Vagina (tissue), 2 donors: ENCODE measurements around the gene NINJ2. TPM values are rescaled to one million over a fixed set of nuclear protein-coding genes. Genes with fewer than 3 reads are reported as not detected.
"Not testable (repeated sequence)": the region's sequence is repeated elsewhere in the genome, so short reads cannot be mapped to it uniquely, and the experiment has no call there.

Source experiments
- DNase-seq, 2 donors: peaks; one replicate each; pipeline ENCODE4 v3.0.0-alpha.2; 2017; ENCODE audit errors: extremely low spot score in 2 of 2
- H3K27ac ChIP-seq: fragments of 200-600 bp; sonication (generic); one replicate; pipeline ENCODE4 v1.5.1; 2019
- H3K27me3 ChIP-seq: fragments of 200-600 bp; sonication (generic); one replicate; pipeline ENCODE4 v1.5.1; 2019
- H3K36me3 ChIP-seq, 2 donors: fragments of 200-600 bp; sonication (generic); one replicate each; pipeline ENCODE4 v1.5.1; 2017 to 2019
- H3K4me1 ChIP-seq: fragments of 200-600 bp; sonication (generic); one replicate; pipeline ENCODE4 v1.5.1; 2019
- H3K4me3 ChIP-seq, 2 donors: fragments of 200-600 bp; sonication (generic); 1 replicate in 1 of 2; 2 replicates in 1 of 2; pipeline ENCODE4 v1.5.1; 2016 to 2019
- H3K9me3 ChIP-seq: fragments of 200-600 bp; sonication (generic); one replicate; pipeline ENCODE4 v1.5.1; 2019
- CTCF ChIP-seq, 3 experiments: fragments of 450-650 bp in 2 of 3; fragments of 200-600 bp in 1 of 3; sonication (generic) in 1 of 3; IDR thresholded peaks; one replicate each; pipeline ENCODE4 v1.5.1; 2017 to 2019; ENCODE audit warnings: antibody characterized with exemption in 3 of 3, mild to moderate bottlenecking in 2 of 3, moderate library complexity in 2 of 3
- POLR2A ChIP-seq, 2 donors: fragments of 450-650 bp; IDR thresholded peaks; one replicate each; pipeline ENCODE4 v1.6.1; 2017; ENCODE audit warnings: antibody characterized with exemption in 2 of 2, mild to moderate bottlenecking in 2 of 2, moderate library complexity in 2 of 2
- POLR2AphosphoS5 ChIP-seq, 2 donors: sonication (generic); formaldehyde crosslinking; IDR thresholded peaks; one replicate each; pipeline ENCODE4 v1.9.0; 2017; ENCODE audit warnings: antibody characterized with exemption in 2 of 2, mild to moderate bottlenecking in 2 of 2, low read depth in 1 of 2; ENCODE audit not compliant: insufficient read depth in 1 of 2
- intact Hi-C: fragments of 100-400 bp; cut with DNase I; formaldehyde crosslinking; loops from one replicate; pipeline ENCODE4 v1.15.1; 2023
- total RNA-seq: library from RNA; depleted of rRNA; stranded (reverse); fragments of >200 nt; gene quantifications from one replicate; pipeline ENCODE4 v1.2.3, GENCODE V29; 2016

NINJ2 gene
- total RNA-seq: 23.8 TPM

- DNase-seq: no peak
- Histone ChIP-seq H3K27me3 (no peaks in the 10 kb centered on the region), H3K4me3 (peak within 1 kb of the TSS; percentile 34 to 36), H3K9me3 (no peaks in the 10 kb centered on the region), H3K4me1 (peaks cover 20% of the 10 kb centered on the region), H3K36me3 (no peaks in the 10 kb centered on the region), H3K27ac (peak within 1 kb of the TSS; percentile 56)
- no peak for TF ChIP-seq POLR2A (IDR thresholded peaks at IDR 0.05)
- TF ChIP-seq POLR2AphosphoS5 (IDR thresholded peaks at IDR 0.05; ENCODE audit: insufficient read depth in 1 of 2, low read depth in 1 of 2): no peak
- TF ChIP-seq CTCF (IDR thresholded peaks at IDR 0.05): no peak
- intact Hi-C loops: loop anchor here (5.0 kb wide), 1 partner anchor 199 kb away; no protein-coding TSS in a partner anchor
Observed at GRCh38 chr12:663293-663871, at the start of gene NINJ2. TSS of gene NINJ2 (minus strand) at chr12:663445. CDS start at chr12:663360, 85 bp downstream.

- no peak overlapping the region for H3K27ac ChIP-seq
- H3K4me3 ChIP-seq: no peak overlapping the region
- no peaks in the 10 kb centered on the region for H3K27me3 ChIP-seq
- intact Hi-C loops: no loop called here
- TF ChIP-seq POLR2A (IDR thresholded peaks at IDR 0.05): no peak
- no peak for TF ChIP-seq CTCF (IDR thresholded peaks at IDR 0.05)
- no peak for TF ChIP-seq POLR2AphosphoS5 (IDR thresholded peaks at IDR 0.05; ENCODE audit: insufficient read depth in 1 of 2, low read depth in 1 of 2)
- H3K4me1 ChIP-seq: no peaks in the 10 kb centered on the region
- no peak for DNase-seq
- no peaks in the 10 kb centered on the region for H3K9me3 ChIP-seq
- H3K36me3 ChIP-seq: no peaks in the 10 kb centered on the region
Observed at GRCh38 chr12:712172-712863, 49.1 kb upstream of the NINJ2 start.

GRCh38 chr12:709455-710020, 46.3 kb upstream of the NINJ2 start:
- Histone ChIP-seq H3K9me3 (no peaks in the 10 kb centered on the region), H3K36me3 (no peaks in the 10 kb centered on the region), H3K4me3 (no peak overlapping the region), H3K4me1 (no peaks in the 10 kb centered on the region), H3K27ac (no peak overlapping the region), H3K27me3 (no peaks in the 10 kb centered on the region)
- TF ChIP-seq POLR2A (IDR thresholded peaks at IDR 0.05) (no peak), POLR2AphosphoS5 (IDR thresholded peaks at IDR 0.05; ENCODE audit: insufficient read depth in 1 of 2, low read depth in 1 of 2) (no peak), CTCF (IDR thresholded peaks at IDR 0.05) (no peak)
- no peak for DNase-seq
- intact Hi-C loops: no loop called here

GRCh38 chr12:708084-708483, 44.8 kb upstream of the NINJ2 start:
- intact Hi-C loops, H3K4me3 ChIP-seq, H3K9me3 ChIP-seq, DNase-seq, H3K4me1 ChIP-seq, H3K27me3 ChIP-seq, H3K36me3 ChIP-seq, H3K27ac ChIP-seq: not testable (repeated sequence)

- intact Hi-C loops: no loop called here
- DNase-seq: no peak
- Histone ChIP-seq H3K36me3 (no peaks in the 10 kb centered on the region), H3K27me3 (no peaks in the 10 kb centered on the region), H3K27ac (no peak overlapping the region), H3K4me1 (no peaks in the 10 kb centered on the region), H3K9me3 (no peaks in the 10 kb centered on the region), H3K4me3 (no peak overlapping the region)
- TF ChIP-seq POLR2AphosphoS5 (IDR thresholded peaks at IDR 0.05; ENCODE audit: insufficient read depth in 1 of 2, low read depth in 1 of 2) (no peak), CTCF (IDR thresholded peaks at IDR 0.05) (no peak), POLR2A (IDR thresholded peaks at IDR 0.05) (no peak)
Observed at GRCh38 chr12:704516-705242, 41.4 kb upstream of the NINJ2 start.
